ENCODE data around the gene CADPS2.
"Not testable (repeated sequence)": the region's sequence is repeated elsewhere in the genome, so short reads cannot be mapped to it uniquely, and the experiment has no call there.

The CADPS2 gene

GRCh38 chr7:122302761-122303530 is 583.3 kb downstream of the CADPS2 start:
- in situ Hi-C loops (cut with MboI; ENCODE audit: low sequenced_read_pairs), result no loop called here

GRCh38 chr7:122301858-122302760 is 584.2 kb downstream of the CADPS2 start:
- in situ Hi-C loops (cut with MboI; ENCODE audit: low sequenced_read_pairs), result no loop called here

- in situ Hi-C loops (cut with MboI; ENCODE audit: low sequenced_read_pairs), result no loop called here
Observed at GRCh38 chr7:122300956-122301833, 585.1 kb downstream of the CADPS2 start.

GRCh38 chr7:122300211-122300932 is 585.9 kb downstream of the CADPS2 start:
- in situ Hi-C loops (cut with MboI; ENCODE audit: low sequenced_read_pairs), result no loop called here

GRCh38 chr7:122299624-122300210 is 586.5 kb downstream of the CADPS2 start:
- in situ Hi-C loops (cut with MboI; ENCODE audit: low sequenced_read_pairs), result no loop called here

GRCh38 chr7:122298618-122299017 is 587.6 kb downstream of the CADPS2 start:
- in situ Hi-C loops (cut with MboI; ENCODE audit: low sequenced_read_pairs), result no loop called here

GRCh38 chr7:122298131-122298530 is 588.1 kb downstream of the CADPS2 start:
- in situ Hi-C loops (cut with MboI; ENCODE audit: low sequenced_read_pairs), result no loop called here

GRCh38 chr7:122291189-122291588 is 595.1 kb downstream of the CADPS2 start:
- in situ Hi-C loops (cut with MboI; ENCODE audit: low sequenced_read_pairs), result no loop called here

GRCh38 chr7:122290476-122290875 is 595.8 kb downstream of the CADPS2 start:
- in situ Hi-C loops (cut with MboI; ENCODE audit: low sequenced_read_pairs), result no loop called here

GRCh38 chr7:122289426-122289825 is 596.8 kb downstream of the CADPS2 start:
- in situ Hi-C loops (cut with MboI; ENCODE audit: low sequenced_read_pairs), result no loop called here

GRCh38 chr7:122284608-122285007 is 601.7 kb downstream of the CADPS2 start:
- in situ Hi-C loops (cut with MboI; ENCODE audit: low sequenced_read_pairs), result not testable (repeated sequence)

GRCh38 chr7:122273117-122273516 is 613.1 kb downstream of the CADPS2 start:
- in situ Hi-C loops (cut with MboI; ENCODE audit: low sequenced_read_pairs), result no loop called here

- in situ Hi-C loops (cut with MboI; ENCODE audit: low sequenced_read_pairs), result no loop called here
Observed at GRCh38 chr7:122269241-122269640, 617.0 kb downstream of the CADPS2 start.

Measured in HL-60/S4 treated with retinoic acid at 250 ng/mL for 4 days and 3 days (cell line).